OCI-M1 (cell line): ENCODE data around the gene SMIM13.

Source experiments
- DNase-seq: peaks from one replicate; lab custom pipeline; 2025; lab: John Stamatoyannopoulos, UW

The SMIM13 gene

GRCh38 chr6:11155589-11155988 is 62.0 kb downstream of the SMIM13 start:
- DNase-seq = peak; percentile 46

DNA sequence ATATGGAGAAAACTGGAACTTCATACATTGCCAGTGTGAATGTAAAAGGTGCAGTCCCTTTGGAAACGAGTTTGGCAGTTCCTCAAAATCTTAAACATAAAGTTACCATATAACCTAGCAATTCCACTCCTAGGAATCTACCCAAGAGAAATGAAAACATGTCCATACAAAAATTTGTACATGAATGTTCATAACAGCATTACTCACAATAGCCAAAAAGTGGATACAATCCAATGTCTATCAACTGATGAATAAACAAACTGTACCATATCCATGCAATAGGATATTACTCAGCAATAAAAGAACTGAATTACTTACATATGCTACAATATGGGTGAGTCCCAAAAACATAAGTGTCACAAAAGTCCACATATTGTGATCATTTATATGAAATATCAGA is 66.6 kb downstream of the SMIM13 start:
- DNase-seq = no peak

GRCh38 chr6:11161031-11161956 is 67.7 kb downstream of the SMIM13 start:
- no peak for DNase-seq

DNA sequence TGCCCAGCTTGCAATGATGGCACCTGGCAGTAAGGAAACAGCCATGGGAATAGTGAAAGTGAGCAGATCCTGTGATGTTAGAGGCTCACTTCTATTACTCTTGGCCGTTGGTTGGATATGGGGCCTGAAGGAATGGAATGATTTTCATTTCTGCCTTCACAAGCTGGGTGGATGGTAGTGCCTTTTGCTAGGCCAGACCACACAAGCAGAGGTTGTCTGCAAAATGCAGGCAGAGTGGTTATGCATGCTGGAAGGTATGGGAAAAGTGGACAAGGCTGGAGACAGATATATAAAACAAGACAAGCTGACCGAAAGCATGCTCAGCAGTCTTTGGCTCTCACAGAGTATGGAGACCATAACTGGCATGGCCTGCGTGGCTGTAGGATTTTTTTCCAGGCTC is 68.6 kb downstream of the SMIM13 start:
- DNase-seq = no peak

DNA sequence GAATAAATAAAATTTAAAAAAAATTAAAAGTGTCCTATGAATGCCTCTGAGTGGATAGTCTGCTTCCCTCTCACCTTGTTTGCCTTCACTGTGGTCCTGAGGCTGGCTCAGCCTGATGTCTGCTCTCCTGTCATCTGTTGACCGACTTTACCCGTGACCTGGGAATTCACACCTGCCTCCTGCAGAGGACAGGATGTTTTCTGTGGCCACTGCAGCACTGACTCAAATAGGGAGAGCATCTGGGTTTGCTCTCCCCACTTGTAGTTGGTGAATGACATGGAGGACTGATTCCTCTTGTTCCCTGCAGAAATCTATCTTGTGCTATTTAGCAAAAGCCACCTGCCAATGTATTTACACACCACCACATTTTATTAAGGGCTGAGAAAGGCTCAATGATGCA is 70.3 kb downstream of the SMIM13 start:
- no peak for DNase-seq

DNA sequence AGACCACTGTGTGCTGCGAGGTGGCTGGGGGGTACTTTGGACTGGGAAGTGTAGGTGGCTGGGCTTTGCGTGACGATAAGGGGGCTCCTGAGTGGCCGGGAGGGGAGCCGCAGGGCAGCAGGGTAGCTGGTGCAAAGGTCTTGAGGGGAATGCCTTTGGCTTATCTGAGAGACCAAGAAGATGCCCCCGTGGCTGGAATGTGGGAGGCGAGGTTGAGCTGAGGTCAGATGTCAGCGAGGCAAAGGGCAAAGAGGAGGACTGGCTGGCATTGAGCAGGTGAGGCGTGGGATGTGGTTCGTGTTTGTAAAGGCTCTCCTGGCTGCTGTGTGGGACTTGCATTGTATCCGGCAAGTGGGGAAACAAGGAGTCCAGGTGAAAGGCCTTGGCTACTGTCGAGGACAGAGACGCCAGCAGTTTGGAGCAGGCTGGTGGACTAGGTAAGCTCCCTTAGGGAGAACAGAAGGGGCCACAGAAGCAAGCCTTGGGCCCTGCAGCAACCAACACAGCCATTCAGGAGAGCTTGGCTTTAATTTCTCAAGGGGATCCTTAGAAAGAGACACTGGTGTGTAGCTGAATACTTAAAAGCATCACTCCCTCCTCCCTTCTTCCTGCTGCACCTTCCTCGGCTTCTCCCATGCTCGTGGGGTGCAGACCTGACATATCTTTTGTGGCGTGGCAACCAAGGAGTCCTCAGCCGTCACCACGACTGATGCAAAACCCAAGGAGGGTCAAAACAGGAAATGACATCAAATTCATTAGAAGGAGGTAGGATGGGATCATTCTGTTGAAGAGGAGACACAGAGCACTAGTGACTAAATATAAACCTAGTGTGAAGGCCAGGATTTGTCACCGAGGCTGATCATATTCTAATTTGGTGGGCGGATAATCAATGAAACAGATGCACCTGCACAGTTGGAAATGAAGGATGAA is 71.3 kb downstream of the SMIM13 start:
- DNase-seq = no peak

DNA sequence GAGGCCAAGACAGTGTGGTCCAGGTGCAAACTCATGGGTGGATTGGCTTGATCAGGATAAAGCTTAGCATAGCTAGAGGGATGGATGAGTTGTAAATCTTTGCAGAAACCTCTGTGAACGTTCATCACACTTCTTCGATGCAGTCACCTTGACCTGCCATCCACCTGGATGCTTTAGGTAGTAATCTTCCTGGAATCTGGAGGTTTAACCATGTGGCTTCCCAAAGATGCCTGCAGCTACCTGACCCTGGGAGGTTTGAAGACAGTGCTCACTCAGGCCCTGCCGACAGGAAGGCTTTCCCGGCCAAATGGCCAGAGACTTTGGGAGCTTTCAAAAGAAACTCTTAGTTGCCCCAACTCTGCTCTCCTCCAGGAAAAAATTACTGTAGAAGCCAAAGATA is 73.3 kb downstream of the SMIM13 start:
- DNase-seq = no peak

DNA sequence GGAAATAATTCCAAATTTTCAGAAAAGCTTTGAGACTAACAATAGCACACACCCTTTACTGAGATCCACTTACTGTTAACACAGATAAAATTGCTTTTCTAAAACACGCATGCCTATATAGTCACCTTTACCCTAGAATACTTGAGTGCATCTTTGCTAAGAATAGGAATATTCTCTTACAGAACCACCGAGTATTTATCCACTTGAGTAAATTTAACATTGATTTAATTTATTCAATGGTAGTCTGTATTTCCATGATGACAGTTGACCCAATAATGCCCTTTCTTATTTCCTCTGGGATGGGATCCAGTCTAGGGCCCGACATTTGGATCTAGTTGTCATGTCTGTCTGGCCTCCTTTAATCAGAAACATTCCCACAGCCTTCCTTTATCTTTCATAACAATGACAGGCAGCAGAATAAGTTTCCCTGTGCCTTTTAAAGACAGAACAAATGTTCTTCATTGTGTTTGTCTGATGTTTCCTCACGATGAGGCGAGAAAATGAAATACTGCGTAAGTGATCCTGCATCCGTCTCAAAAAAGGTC is 74.5 kb downstream of the SMIM13 start:
- DNase-seq = no peak

GRCh38 chr6:11171952-11172351 is 78.3 kb downstream of the SMIM13 start:
- DNase-seq = no peak

- DNase-seq = peak; percentile 77
These were observed 79.1 kb downstream of the SMIM13 start for GRCh38 chr6:11172501-11173327.

DNA sequence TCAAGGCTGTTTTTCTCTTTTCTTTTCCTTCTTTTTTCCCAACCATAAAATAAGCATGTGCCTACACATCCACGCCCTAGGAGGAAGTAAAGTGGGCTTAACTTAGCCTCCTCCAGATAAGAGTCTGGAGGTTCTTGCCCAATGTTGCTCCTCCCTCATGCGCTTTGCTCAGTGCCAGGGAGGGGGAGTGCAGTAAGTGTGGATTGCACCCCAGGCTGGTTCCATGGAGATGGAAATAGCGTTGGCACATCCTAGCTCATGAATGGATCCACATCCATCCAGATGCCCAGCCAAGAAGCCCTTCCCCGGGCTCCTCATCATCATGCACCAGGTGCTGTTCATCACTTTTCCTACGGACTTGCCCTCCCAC is 80.6 kb downstream of the SMIM13 start:
- peak; percentile 60 for DNase-seq

- DNase-seq = no peak
These were observed 83.6 kb downstream of the SMIM13 start for GRCh38 chr6:11177271-11177670.

DNA sequence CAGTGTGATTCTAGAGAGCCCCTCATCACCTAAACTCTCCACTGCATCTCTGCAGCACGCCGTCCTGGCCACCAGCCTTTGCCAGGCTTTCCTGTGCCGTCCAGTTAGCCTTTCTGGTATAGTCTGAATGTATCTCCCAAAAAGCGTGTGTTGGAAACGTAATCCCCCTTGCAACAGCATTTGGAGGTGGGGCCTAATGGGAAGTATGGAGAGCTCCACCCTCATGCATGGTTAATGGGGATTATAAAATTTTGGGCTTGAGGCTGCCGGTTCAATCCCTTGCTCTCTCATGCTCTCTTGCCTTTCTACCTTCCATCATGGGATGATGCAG is 85.4 kb downstream of the SMIM13 start:
- no peak for DNase-seq

DNA sequence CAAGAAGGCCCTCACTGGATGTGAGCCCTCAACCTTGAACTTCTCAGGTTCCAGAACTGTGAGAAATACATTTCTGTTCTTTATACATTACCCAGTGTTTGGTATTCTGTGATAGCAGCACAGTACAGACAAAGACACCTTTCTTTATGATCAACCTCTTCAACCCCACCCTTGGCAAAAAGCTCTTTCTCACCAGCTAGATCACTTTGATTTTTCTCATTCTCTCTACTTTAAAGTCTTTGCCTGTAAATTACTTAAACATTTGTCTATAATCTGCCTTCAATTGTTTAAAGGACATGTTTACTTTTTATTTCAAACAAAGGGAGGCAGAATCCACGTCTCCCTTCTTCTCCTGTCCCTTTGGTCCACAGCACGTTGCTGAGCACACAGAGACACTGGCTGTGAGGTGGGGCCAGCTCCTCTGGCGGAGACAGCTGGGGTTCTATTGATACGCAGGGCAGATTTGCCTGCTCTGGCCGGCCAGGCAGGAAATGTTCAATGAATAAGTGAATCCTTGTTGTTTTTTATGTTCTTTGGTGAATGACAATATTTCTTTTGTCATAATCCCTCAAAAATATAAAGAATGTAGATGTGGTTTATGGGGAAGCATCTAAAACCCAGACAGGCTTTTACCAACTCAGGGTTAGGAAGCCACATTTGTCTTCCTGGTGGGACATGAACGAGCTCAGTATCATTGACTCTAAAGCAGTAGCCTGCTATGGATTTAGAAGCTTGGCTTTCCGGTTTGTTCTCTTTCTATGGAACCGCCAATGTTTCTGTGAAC is 86.0 kb downstream of the SMIM13 start:
- no peak for DNase-seq

- no peak for DNase-seq
These were observed 88.0 kb downstream of the SMIM13 start for GRCh38 chr6:11181478-11182136.

GRCh38 chr6:11183761-11184362 is 90.2 kb downstream of the SMIM13 start:
- no peak for DNase-seq

DNA sequence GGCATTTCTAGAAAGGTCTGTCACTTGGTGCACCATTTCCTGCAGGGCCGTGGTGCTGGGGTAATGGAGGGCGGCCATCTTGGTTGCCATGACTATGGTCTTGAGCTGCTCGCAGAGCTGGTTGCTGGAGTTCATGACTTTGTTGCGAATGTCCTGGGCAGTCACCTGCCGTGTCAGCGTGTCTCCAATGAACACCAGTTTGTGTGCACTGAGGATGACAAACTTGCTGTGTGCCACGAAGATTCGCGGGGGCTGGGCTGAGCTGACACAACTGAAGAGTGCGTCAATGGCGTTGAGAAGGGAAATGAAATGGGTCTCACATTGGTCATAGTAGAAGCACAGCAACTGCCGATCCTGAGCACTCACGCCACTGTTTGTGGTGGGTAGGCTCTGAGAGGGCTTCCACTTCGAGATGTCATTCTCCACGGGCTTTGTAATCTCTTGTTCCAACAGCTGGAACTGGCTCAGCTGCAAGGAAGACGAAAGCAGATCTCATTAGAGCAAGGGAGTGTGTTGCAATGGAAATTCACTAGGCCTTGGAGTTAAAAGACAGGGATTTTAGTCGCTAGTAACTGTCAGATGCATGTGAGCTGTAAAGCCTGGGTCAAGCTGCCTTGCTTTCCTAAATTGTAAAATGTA is 91.7 kb downstream of the SMIM13 start:
- DNase-seq = no peak

GRCh38 chr6:11187301-11187700 is 93.7 kb downstream of the SMIM13 start:
- no peak for DNase-seq
